ENCODE data around the gene HGFAC. TPM values are rescaled to one million over a fixed set of nuclear protein-coding genes. Genes with fewer than 3 reads are reported as not detected.

The HGFAC gene
- total RNA-seq, 2 donors from 2014 or later: not detected

- Histone ChIP-seq H3K4me1 (peaks cover 0 to 45% of the 10 kb centered on the region in 2 donors), H3K4me3 (no peak overlapping the region), H3K36me3 (no peaks in the 10 kb centered on the region), H3K9me3 (peaks cover 0 to under 1% of the 10 kb centered on the region in 2 donors), H3K27me3 (no peaks in the 10 kb centered on the region), H3K27ac (peak overlapping the region; percentile 85 to 96)
- no peak for TF ChIP-seq CTCF (IDR thresholded peaks at IDR 0.05)
- no peak for DNase-seq (ENCODE audit: low spot score)
Observed at GRCh38 chr4:3461515-3462291, 19.9 kb downstream of the HGFAC start.

- DNase-seq (ENCODE audit: low spot score): no peak
- peak overlapping the region; percentile 85 to 96 for H3K27ac ChIP-seq
Observed at GRCh38 chr4:3462321-3462789, 20.6 kb downstream of the HGFAC start.

GRCh38 chr4:3462790-3463415 lies 21.1 kb downstream of the HGFAC start, which contains the start of gene DOK7:
TSS of gene DOK7 (plus strand) at chr4:3463306. CDS start at chr4:3463376, 70 bp downstream.
- Histone ChIP-seq H3K27ac (peak within 1 kb of the TSS; percentile 85 to 96), H3K4me3 (peak within 1 kb of the TSS; percentile 62 to 70), H3K27me3 (no peaks in the 10 kb centered on the region), H3K4me1 (peaks cover 0 to 57% of the 10 kb centered on the region in 2 donors), H3K9me3 (no peaks in the 10 kb centered on the region), H3K36me3 (no peaks in the 10 kb centered on the region)
- no peak for DNase-seq (ENCODE audit: low spot score)
- no peak for TF ChIP-seq CTCF (IDR thresholded peaks at IDR 0.05)

More at GRCh38 chr4:3462321-3462789, 20.6 kb downstream of the HGFAC start:
- TF ChIP-seq CTCF (IDR thresholded peaks at IDR 0.05): no peak
- Histone ChIP-seq H3K4me1 (peaks cover 0 to 52% of the 10 kb centered on the region in 2 donors), H3K4me3 (no peak overlapping the region), H3K9me3 (no peaks in the 10 kb centered on the region), H3K27me3 (no peaks in the 10 kb centered on the region), H3K36me3 (no peaks in the 10 kb centered on the region)

GRCh38 chr4:3463556-3464348 lies 22.0 kb downstream of the HGFAC start:
- no peak for DNase-seq (ENCODE audit: low spot score)
- Histone ChIP-seq H3K27me3 (no peaks in the 10 kb centered on the region), H3K4me1 (peaks cover 0 to 59% of the 10 kb centered on the region in 2 donors), H3K27ac (peak overlapping the region; percentile 85 to 96), H3K9me3 (no peaks in the 10 kb centered on the region), H3K4me3 (peak overlapping the region; percentile 62 to 70), H3K36me3 (no peaks in the 10 kb centered on the region)
- TF ChIP-seq CTCF (IDR thresholded peaks at IDR 0.05): no peak

GRCh38 chr4:3464349-3464905 lies 22.7 kb downstream of the HGFAC start:
- peaks cover 0 to 63% of the 10 kb centered on the region in 2 donors for H3K4me1 ChIP-seq
- TF ChIP-seq CTCF (IDR thresholded peaks at IDR 0.05): no peak
- no peaks in the 10 kb centered on the region for H3K27me3 ChIP-seq
- H3K4me3 ChIP-seq: peak overlapping the region; percentile 62 to 70
- H3K36me3 ChIP-seq: no peaks in the 10 kb centered on the region
- H3K9me3 ChIP-seq: no peaks in the 10 kb centered on the region
- peak overlapping the region; percentile 85 to 96 for H3K27ac ChIP-seq
- DNase-seq (ENCODE audit: low spot score): no peak
